Fibroblast of lung (primary cell): ENCODE measurements around the gene UBE3A.

Source experiments
- CTCF ChIP-seq, 2 donors: IDR thresholded peaks in 1 of 2; conservative IDR thresholded peaks in 1 of 2; 1 replicate in 1 of 2; 2 replicates in 1 of 2; pipeline ENCODE4 v1.5.1; 2011 to 2012; ENCODE audit warnings: low read length in 2 of 2, control low read depth in 1 of 2, inconsistent platforms in 1 of 2, low read depth in 1 of 2, mild to moderate bottlenecking in 1 of 2
- EZH2 ChIP-seq: IDR thresholded peaks from 2 replicates; pipeline ENCODE4 v1.5.1; 2012; ENCODE audit warnings: low read length, control low read depth, mild to moderate bottlenecking; ENCODE audit errors: missing control alignments

GRCh38 chr15:25433118-25433865 is 5.5 kb downstream of the UBE3A start:
- TF ChIP-seq CTCF (conservative IDR thresholded peaks at IDR 0.05 in 1 of 2, IDR thresholded peaks at IDR 0.05 in 1 of 2; ENCODE audit: low read depth in 1 of 2, low read length in 2 of 2) (no peak), EZH2 (no peak)
